GM12878 (cell line): ENCODE measurements around the gene CUL5. TPM values are rescaled to one million over a fixed set of nuclear protein-coding genes. Genes with fewer than 3 reads are reported as not detected.

ENCODE experiments used
- BHLHE40 ChIP-seq, 2 experiments: fragments of 450-650 bp in 1 of 2; IDR thresholded peaks; 2 replicates each; pipeline ENCODE4 v1.6.1; 2011 to 2017; ENCODE audit warnings: low read depth in 2 of 2, borderline replicate concordance in 1 of 2, improper control_type of control experiment in 1 of 2, low read length in 1 of 2, mild to moderate bottlenecking in 1 of 2
- CBX3 ChIP-seq: fragments of 200-600 bp; sonication (generic); IDR thresholded peaks from 2 replicates; pipeline ENCODE4 v1.6.1; 2016; ENCODE audit warnings: low read depth, borderline replicate concordance
- CHD2 ChIP-seq: IDR thresholded peaks from 2 replicates; pipeline ENCODE4 v1.6.1; 2011; ENCODE audit warnings: low read depth, low read length, improper control_type of control experiment, borderline replicate concordance
- CTCF ChIP-seq, 3 experiments: IDR thresholded peaks in 2 of 3; conservative IDR thresholded peaks in 1 of 3; 2 replicates each; pipeline ENCODE4 v1.5.1; 2011; ENCODE audit warnings: low read depth in 3 of 3, low read length in 3 of 3, mild to moderate bottlenecking in 3 of 3, control low read depth in 2 of 3, moderate library complexity in 2 of 3, inconsistent platforms in 1 of 3, mixed read lengths in 1 of 3; ENCODE audit not compliant: control insufficient read depth in 2 of 3, insufficient read depth in 1 of 3; ENCODE audit errors: extremely low read depth in 1 of 3
- FOS ChIP-seq: IDR thresholded peaks from 3 replicates; pipeline ENCODE4 v1.6.1; 2011; ENCODE audit warnings: borderline replicate concordance; ENCODE audit not compliant: insufficient read length; ENCODE audit errors: extremely low read depth
- JUNB ChIP-seq: IDR thresholded peaks from 2 replicates; pipeline ENCODE4 v1.6.1; 2016; ENCODE audit warnings: antibody characterized with exemption, mild to moderate bottlenecking
- LARP7 ChIP-seq: fragments of 450-650 bp; IDR thresholded peaks from 2 replicates; pipeline ENCODE4 v1.6.1; 2017; ENCODE audit warnings: mild to moderate bottlenecking
- MYB ChIP-seq: fragments of 150-350 bp; IDR thresholded peaks from 2 replicates; pipeline ENCODE4 v1.6.1; 2014; ENCODE audit warnings: mild to moderate bottlenecking, low read depth, low read length, borderline replicate concordance
- NFYB ChIP-seq: IDR thresholded peaks from 2 replicates; pipeline ENCODE4 v1.6.1; 2011; ENCODE audit warnings: low read depth, mild to moderate bottlenecking, low read length, improper control_type of control experiment, moderate library complexity; ENCODE audit not compliant: insufficient read depth
- PAX5 ChIP-seq: IDR thresholded peaks from 2 replicates; pipeline ENCODE4 v1.6.1; 2011; ENCODE audit warnings: low read depth, low read length, borderline replicate concordance
- POLR2AphosphoS5 ChIP-seq: IDR thresholded peaks from 2 replicates; pipeline ENCODE4 v1.6.1; 2011; ENCODE audit warnings: mild to moderate bottlenecking, low read length, inconsistent platforms
- POU2F2 ChIP-seq: IDR thresholded peaks from 3 replicates; pipeline ENCODE4 v1.6.1; 2011; ENCODE audit warnings: low read depth, mild to moderate bottlenecking, low read length, borderline replicate concordance
- polyA plus RNA-seq, 11 experiments: library from polyadenylated mRNA; depleted of rRNA in 4 of 11; unstranded in 6 of 11; stranded (reverse) in 5 of 11; fragments of >200 nt; fragmentation: Nextera tagmentation in 4 of 11; fragmentation: Illumina TruSeq in 1 of 11; extraction: Ambion mirVana in 4 of 11; extraction: Trizol in 1 of 11; gene quantifications; 1 replicate in 1 of 11; 2 replicates in 10 of 11; pipeline versions ENCODE4 v1.2.1 to v1.2.3, GENCODE V29; 2011 to 2016; ENCODE audit warnings: inconsistent platforms in 2 of 11, missing spikeins in 2 of 11, low read depth in 1 of 11
- total RNA-seq, 4 experiments: library from RNA; depleted of rRNA in 3 of 4; stranded (reverse); fragments of >200 nt in 3 of 4; fragmentation: Illumina TruSeq in 1 of 4; extraction: Trizol in 1 of 4; gene quantifications; 2 replicates each; pipeline versions ENCODE4 v1.2.1 to v1.2.3, GENCODE V29; 2013 to 2021

Gene CUL5
- total and polyA plus RNA-seq, 10 of the 15 experiments (the other 5 are each of a cell fraction or from before 2014, with no cell fraction given), result 9.1 to 37.6 (median 18.3) TPM

DNA sequence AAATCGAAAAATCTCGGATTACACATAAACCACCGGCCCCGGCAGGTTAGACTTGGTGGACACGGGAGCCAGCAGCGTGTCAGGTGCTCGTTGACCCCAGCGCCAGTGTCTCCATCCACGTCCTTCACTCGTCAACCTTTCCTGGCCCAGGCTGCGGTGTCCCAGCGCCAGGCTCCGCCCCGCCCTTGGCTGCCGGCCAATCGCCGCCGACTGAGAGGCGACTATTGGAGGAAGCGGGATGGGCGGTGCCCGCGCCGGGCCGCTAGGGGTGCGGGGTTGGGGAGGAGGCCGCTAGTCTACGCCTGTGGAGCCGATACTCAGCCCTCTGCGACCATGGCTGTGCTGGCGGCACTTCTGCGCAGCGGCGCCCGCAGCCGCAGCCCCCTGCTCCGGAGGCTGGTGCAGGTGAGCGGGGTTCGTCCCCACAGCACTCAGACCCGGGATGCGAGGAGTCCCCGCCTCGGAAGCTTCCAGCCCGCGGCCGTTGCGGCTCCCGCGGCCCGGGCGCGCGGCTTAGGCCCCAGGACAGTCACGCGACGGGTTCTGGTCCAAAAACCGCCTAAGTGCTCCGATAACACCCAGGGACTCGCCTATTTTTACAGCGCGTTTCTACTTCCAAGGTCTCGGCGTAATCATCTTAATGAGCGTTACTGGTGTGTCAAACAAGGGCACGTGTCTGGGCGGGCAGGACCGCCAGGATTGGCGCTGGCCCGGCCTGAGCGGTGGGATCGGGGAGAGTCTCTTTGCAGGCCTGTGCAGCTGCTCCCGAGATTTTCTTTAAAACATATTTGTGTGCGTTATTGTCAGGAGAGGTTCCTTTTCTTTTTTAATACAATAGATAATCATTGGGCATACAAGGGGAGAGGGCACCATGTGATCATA lies 112.8 kb downstream of the CUL5 start, which contains the start of gene ACAT1 (continued):
- peak; percentile 75 to 92; a peak in 3 of 4 replicates for TF ChIP-seq BHLHE40 (IDR thresholded peaks at IDR 0.05; ENCODE audit: borderline replicate concordance in 1 of 2, low read depth in 2 of 2, low read length in 1 of 2)
- TF ChIP-seq POLR2AphosphoS5, result peak; percentile 93
- TF ChIP-seq NFYB, result peak; percentile 82
- TF ChIP-seq JUNB, result no peak
- no peak for TF ChIP-seq MYB
- peak; percentile 78 for TF ChIP-seq CHD2
- TF ChIP-seq FOS, result peak; percentile 17
- peak; percentile 7 to 39 (median 10); a peak in 1 of 6 replicates for TF ChIP-seq CTCF (IDR thresholded peaks at IDR 0.05 in 2 of 3, conservative IDR thresholded peaks at IDR 0.05 in 1 of 3; ENCODE audit: control insufficient read depth in 2 of 3, extremely low read depth in 1 of 3, insufficient read depth in 1 of 3, low read depth in 3 of 3, low read length in 3 of 3)
- TF ChIP-seq LARP7, result peak; percentile 83; the same call in 1 of the 2 replicates
- TF ChIP-seq PAX5, result peak; percentile 26; the same call in 1 of the 2 replicates
- TF ChIP-seq CBX3, result no peak
- peak; percentile 72; the same call in 2 of the 3 replicates for TF ChIP-seq POU2F2
